Mesothelial cell of epicardium (in vitro differentiated cells): Measurements from ENCODE around the gene NUDT16L1. TPM values are rescaled to one million over a fixed set of nuclear protein-coding genes. Genes with fewer than 3 reads are reported as not detected.

Experiments used
- DNase-seq, 2 experiments: peaks; one replicate each; pipeline ENCODE4 v3.0.0; 2021; ENCODE audit warnings: low spot score in 2 of 2; ENCODE audit not compliant: unreplicated experiment in 2 of 2
- H3K27ac Mint-ChIP-seq: 2 replicates; pipeline ENCODE4 v1.8.0; 2021; ENCODE audit warnings: mixed read lengths
- H3K27me3 Mint-ChIP-seq: 2 replicates; pipeline ENCODE4 v1.8.0; 2021; ENCODE audit warnings: low read depth, mixed read lengths
- H3K36me3 Mint-ChIP-seq: 2 replicates; pipeline ENCODE4 v1.8.0; 2021; ENCODE audit warnings: mixed read lengths
- H3K4me1 Mint-ChIP-seq: 2 replicates; pipeline ENCODE4 v1.8.0; 2021; ENCODE audit warnings: mixed read lengths
- H3K4me3 Mint-ChIP-seq: 2 replicates; pipeline ENCODE4 v1.8.0; 2021; ENCODE audit warnings: mild to moderate bottlenecking, moderate library complexity, mixed read lengths
- H3K9me3 Mint-ChIP-seq: 2 replicates; pipeline ENCODE4 v1.8.0; 2021; ENCODE audit warnings: mixed read lengths
- total RNA-seq: library from RNA; stranded (reverse); gene quantifications from 3 replicates; pipeline ENCODE4 v1.2.1, GENCODE V29; 2021
- TF ChIP-seq, protein P1 (sequence below): fragments of 200-600 bp; sonication (generic); IDR thresholded peaks from one replicate; pipeline ENCODE4 v1.5.0; 2021; ENCODE audit warnings: antibody characterized with exemption; ENCODE audit not compliant: unreplicated experiment

NUDT16L1 gene
- total RNA-seq, 1 donor from 2014 or later, result 33.0 TPM

GRCh38 chr16:4698321-4699045 is 5.1 kb downstream of the NUDT16L1 start:
- Mint-ChIP-seq H3K4me3 (no peak overlapping the region), H3K36me3 (peaks cover 9% of the 10 kb centered on the region), H3K4me1 (peaks cover 3% of the 10 kb centered on the region), H3K9me3 (no peaks in the 10 kb centered on the region), H3K27ac (no peak overlapping the region), H3K27me3 (no peaks in the 10 kb centered on the region)
- TF ChIP-seq, protein P1, sequence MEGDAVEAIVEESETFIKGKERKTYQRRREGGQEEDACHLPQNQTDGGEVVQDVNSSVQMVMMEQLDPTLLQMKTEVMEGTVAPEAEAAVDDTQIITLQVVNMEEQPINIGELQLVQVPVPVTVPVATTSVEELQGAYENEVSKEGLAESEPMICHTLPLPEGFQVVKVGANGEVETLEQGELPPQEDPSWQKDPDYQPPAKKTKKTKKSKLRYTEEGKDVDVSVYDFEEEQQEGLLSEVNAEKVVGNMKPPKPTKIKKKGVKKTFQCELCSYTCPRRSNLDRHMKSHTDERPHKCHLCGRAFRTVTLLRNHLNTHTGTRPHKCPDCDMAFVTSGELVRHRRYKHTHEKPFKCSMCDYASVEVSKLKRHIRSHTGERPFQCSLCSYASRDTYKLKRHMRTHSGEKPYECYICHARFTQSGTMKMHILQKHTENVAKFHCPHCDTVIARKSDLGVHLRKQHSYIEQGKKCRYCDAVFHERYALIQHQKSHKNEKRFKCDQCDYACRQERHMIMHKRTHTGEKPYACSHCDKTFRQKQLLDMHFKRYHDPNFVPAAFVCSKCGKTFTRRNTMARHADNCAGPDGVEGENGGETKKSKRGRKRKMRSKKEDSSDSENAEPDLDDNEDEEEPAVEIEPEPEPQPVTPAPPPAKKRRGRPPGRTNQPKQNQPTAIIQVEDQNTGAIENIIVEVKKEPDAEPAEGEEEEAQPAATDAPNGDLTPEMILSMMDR, result no peak
- DNase-seq, result no peak

DNA sequence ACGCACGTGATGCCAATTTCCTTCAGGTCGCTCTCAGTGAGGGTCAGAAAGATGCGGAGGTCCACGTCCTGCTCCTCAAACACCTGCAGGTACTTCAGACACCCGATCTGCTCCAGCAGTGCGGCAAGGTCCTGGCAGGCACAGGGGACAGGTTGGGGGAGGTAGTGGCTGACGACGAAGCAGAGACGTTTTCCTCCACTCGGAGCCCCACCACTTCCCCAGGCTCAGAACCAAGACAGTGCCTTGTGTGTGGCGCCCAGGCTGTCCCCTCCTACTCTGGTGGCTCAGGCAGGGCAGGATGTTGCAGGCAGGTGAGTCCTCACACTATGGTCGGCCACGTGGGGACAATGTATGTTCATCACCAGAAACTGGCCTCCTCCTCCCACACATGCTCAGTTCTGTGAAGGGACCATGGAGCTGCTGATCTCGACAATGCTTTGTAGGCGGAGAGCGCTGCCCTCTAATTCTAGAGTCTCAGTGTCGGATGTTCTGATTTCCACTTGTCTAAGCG is 5.7 kb downstream of the NUDT16L1 start:
- no peak overlapping the region for H3K4me3 Mint-ChIP-seq
- H3K27me3 Mint-ChIP-seq, result no peaks in the 10 kb centered on the region
- H3K27ac Mint-ChIP-seq, result no peak overlapping the region
- TF ChIP-seq, protein P1, result no peak
- DNase-seq, result no peak
- no peaks in the 10 kb centered on the region for H3K9me3 Mint-ChIP-seq
- peaks cover 9% of the 10 kb centered on the region for H3K36me3 Mint-ChIP-seq
- peaks cover 3% of the 10 kb centered on the region for H3K4me1 Mint-ChIP-seq

- Mint-ChIP-seq H3K27ac (no peak overlapping the region), H3K4me1 (no peaks in the 10 kb centered on the region), H3K4me3 (no peak overlapping the region), H3K9me3 (no peaks in the 10 kb centered on the region), H3K27me3 (no peaks in the 10 kb centered on the region), H3K36me3 (peaks cover 16% of the 10 kb centered on the region)
- no peak for DNase-seq
- TF ChIP-seq, protein P1, result no peak
Observed at GRCh38 chr16:4700380-4700996, 7.1 kb downstream of the NUDT16L1 start.

DNA sequence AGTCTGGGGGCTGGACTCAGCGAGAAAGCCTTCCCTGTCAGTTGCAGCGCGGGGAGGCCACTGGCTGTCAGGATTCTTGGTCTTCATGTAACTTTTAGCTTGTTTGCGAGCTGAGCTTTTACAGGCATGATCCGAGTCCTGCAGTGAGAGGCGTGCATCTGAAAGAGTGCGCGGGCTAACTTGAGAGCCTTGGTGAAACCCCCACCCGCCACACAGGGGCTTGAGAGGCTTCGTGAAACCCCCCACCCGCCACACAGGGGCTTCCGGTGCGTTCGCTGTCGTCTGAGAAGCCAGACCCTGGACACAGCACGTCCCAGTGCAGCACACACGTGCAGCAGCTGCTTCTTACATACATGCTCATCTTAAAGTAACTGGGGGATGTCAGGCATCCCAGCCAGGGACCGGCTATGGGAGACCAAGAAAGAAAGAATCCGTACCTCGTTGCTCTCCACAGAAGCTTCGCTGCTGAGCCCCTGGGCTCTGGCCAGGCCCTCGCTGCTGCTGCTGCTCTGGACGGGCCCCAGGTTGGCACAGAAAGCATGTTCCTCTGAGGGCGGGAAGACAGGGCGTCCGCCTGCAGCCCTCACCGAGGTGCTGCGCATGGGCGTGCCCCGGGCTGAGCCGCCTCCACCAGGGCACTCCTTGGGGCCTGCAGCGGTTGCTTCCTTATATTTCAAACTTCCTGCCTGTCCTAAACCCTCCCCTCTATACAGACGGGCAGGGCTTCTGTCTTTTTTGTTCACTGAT is 7.8 kb downstream of the NUDT16L1 start:
- TF ChIP-seq, protein P1, result no peak
- Mint-ChIP-seq H3K4me3 (no peak overlapping the region), H3K9me3 (no peaks in the 10 kb centered on the region), H3K4me1 (no peaks in the 10 kb centered on the region), H3K27ac (no peak overlapping the region), H3K27me3 (no peaks in the 10 kb centered on the region), H3K36me3 (peaks cover 16% of the 10 kb centered on the region)
- DNase-seq, result no peak

- DNase-seq, result no peak
- H3K36me3 Mint-ChIP-seq, result peaks cover 21% of the 10 kb centered on the region
- no peaks in the 10 kb centered on the region for H3K9me3 Mint-ChIP-seq
- H3K4me1 Mint-ChIP-seq, result no peaks in the 10 kb centered on the region
- no peak overlapping the region for H3K27ac Mint-ChIP-seq
- H3K4me3 Mint-ChIP-seq, result no peak overlapping the region
- TF ChIP-seq, protein P1, result no peak
- H3K27me3 Mint-ChIP-seq, result no peaks in the 10 kb centered on the region
Observed at GRCh38 chr16:4701791-4702465, 8.6 kb downstream of the NUDT16L1 start.
